Neural progenitor cell (in vitro differentiated cells): ENCODE measurements around the gene CD300LB. TPM values are rescaled to one million over a fixed set of nuclear protein-coding genes. Genes with fewer than 3 reads are reported as not detected.

Experiments used
- DNase-seq: peaks from one replicate; pipeline ENCODE4 v3.0.0-alpha.2; 2016; ENCODE audit warnings: low spot score
- H2AFZ ChIP-seq: fragments of 200-600 bp; sonication (generic); replicated peaks from 2 replicates; pipeline ENCODE4 v1.6.1; 2016; ENCODE audit warnings: antibody characterized with exemption
- H3F3A ChIP-seq: fragments of 200-600 bp; sonication (generic); 2 replicates; pipeline ENCODE4 v1.6.1; 2016; ENCODE audit warnings: antibody characterized with exemption, low read depth
- H3K27ac ChIP-seq: fragments of 200-600 bp; sonication (generic); 2 replicates; pipeline ENCODE4 v1.5.1; 2016; ENCODE audit warnings: mild to moderate bottlenecking
- H3K27me3 ChIP-seq: fragments of 200-600 bp; sonication (generic); 2 replicates; pipeline ENCODE4 v1.6.1; 2016; ENCODE audit warnings: mild to moderate bottlenecking, moderate library complexity
- H3K36me3 ChIP-seq: fragments of 200-600 bp; sonication (generic); 2 replicates; pipeline ENCODE4 v1.5.1; 2016
- H3K4me1 ChIP-seq: fragments of 200-600 bp; sonication (generic); 2 replicates; pipeline ENCODE4 v1.6.1; 2016; ENCODE audit warnings: mixed run types
- H3K4me2 ChIP-seq: fragments of 200-600 bp; sonication (generic); 2 replicates; pipeline ENCODE4 v1.6.1; 2016
- H3K4me3 ChIP-seq: fragments of 200-600 bp; sonication (generic); 2 replicates; pipeline ENCODE4 v1.5.1; 2016
- H3K79me2 ChIP-seq: fragments of 200-600 bp; sonication (generic); 2 replicates; pipeline ENCODE4 v1.6.1; 2016; ENCODE audit warnings: low read depth
- H3K9ac ChIP-seq: fragments of 200-600 bp; sonication (generic); 2 replicates; pipeline ENCODE4 v1.6.1; 2016
- H3K9me3 ChIP-seq: fragments of 200-600 bp; sonication (generic); 2 replicates; pipeline ENCODE4 v1.5.1; 2016; ENCODE audit warnings: low read depth
- H4K20me1 ChIP-seq: fragments of 200-600 bp; sonication (generic); 2 replicates; pipeline ENCODE4 v1.6.1; 2016; ENCODE audit warnings: low read depth
- H3K27ac Mint-ChIP-seq: 3 replicates; pipeline ENCODE4 v1.8.0; 2021; ENCODE audit warnings: mixed read lengths
- H3K27me3 Mint-ChIP-seq: 2 replicates; pipeline ENCODE4 v1.8.0; 2022; ENCODE audit warnings: low read depth, mild to moderate bottlenecking, inconsistent platforms, moderate library complexity, mixed read lengths; ENCODE audit not compliant: insufficient read depth
- H3K36me3 Mint-ChIP-seq: 3 replicates; pipeline ENCODE4 v1.8.0; 2021; ENCODE audit warnings: mixed read lengths
- H3K4me1 Mint-ChIP-seq: 3 replicates; pipeline ENCODE4 v1.8.0; 2021; ENCODE audit warnings: mixed read lengths
- H3K4me3 Mint-ChIP-seq: 3 replicates; pipeline ENCODE4 v1.8.0; 2021; ENCODE audit warnings: mild to moderate bottlenecking, moderate library complexity, mixed read lengths
- H3K9me3 Mint-ChIP-seq: 3 replicates; pipeline ENCODE4 v1.8.0; 2020; ENCODE audit warnings: mixed read lengths
- EZH2 ChIP-seq: fragments of 200-600 bp; sonication (generic); IDR thresholded peaks from 2 replicates; pipeline ENCODE4 v1.6.1; 2017; ENCODE audit warnings: antibody characterized with exemption, mild to moderate bottlenecking, moderate library complexity
- EZH2phosphoT487 ChIP-seq: fragments of 200-600 bp; sonication (generic); IDR thresholded peaks from 2 replicates; pipeline ENCODE4 v1.6.1; 2017; ENCODE audit warnings: antibody characterized with exemption
- total RNA-seq: library from RNA; depleted of rRNA; stranded (reverse); fragments of >200 nt; gene quantifications from 2 replicates; pipeline ENCODE4 v1.2.3, GENCODE V29; 2015; ENCODE audit warnings: low replicate concordance
- TF ChIP-seq, protein P1 (sequence below): fragments of 200-600 bp; sonication (generic); IDR thresholded peaks from 2 replicates; pipeline ENCODE4 v1.5.1; 2017; ENCODE audit warnings: antibody characterized with exemption, mild to moderate bottlenecking

Gene CD300LB
- total RNA-seq, 1 donor from 2014 or later = not detected

DNA sequence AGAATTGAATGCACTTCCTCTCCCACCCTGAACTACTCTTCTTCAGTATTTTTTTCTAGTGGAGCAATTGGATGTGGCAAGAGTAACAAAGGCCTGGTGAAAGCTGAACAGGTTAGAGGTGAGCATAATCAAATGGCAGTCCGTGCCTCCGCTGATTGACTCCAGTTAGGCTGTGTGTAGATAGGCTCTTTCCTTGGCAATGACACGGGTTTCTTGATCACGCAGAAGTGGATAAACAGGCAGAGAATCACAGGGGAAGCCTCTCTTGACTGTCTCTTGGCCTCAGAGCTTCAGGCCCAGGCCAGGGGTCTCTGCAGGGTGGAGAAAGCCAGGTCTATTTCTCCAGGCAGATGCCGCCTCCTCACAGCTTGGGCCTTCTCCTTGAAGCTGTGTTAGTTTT is 4.2 kb downstream of the CD300LB start:
- H3K36me3 Mint-ChIP-seq = no peaks in the 10 kb centered on the region
- H3K27ac Mint-ChIP-seq = no peak overlapping the region
- no peak for DNase-seq
- H3K9me3 ChIP-seq = no peaks in the 10 kb centered on the region
- no peaks in the 10 kb centered on the region for H3K79me2 ChIP-seq
- H3K4me1 Mint-ChIP-seq = no peaks in the 10 kb centered on the region
- no peaks in the 10 kb centered on the region for H3K36me3 ChIP-seq
- peaks cover 3% of the 10 kb centered on the region for H3K9me3 Mint-ChIP-seq
- H3K4me3 Mint-ChIP-seq = no peak overlapping the region
- peaks cover 16% of the 10 kb centered on the region for H3K27me3 Mint-ChIP-seq
- H3K4me3 ChIP-seq = no peak overlapping the region
- peaks cover 11% of the 10 kb centered on the region for H3K27me3 ChIP-seq
- no peak overlapping the region for H2AFZ ChIP-seq
- H4K20me1 ChIP-seq = no peaks in the 10 kb centered on the region
- no peak overlapping the region for H3K27ac ChIP-seq
- H3K4me2 ChIP-seq = no peak overlapping the region
- no peak overlapping the region for H3K9ac ChIP-seq
- TF ChIP-seq EZH2phosphoT487 (no peak), EZH2 (no peak)
- no peaks in the 10 kb centered on the region for H3K4me1 ChIP-seq
- H3F3A ChIP-seq = no peaks in the 10 kb centered on the region

DNA sequence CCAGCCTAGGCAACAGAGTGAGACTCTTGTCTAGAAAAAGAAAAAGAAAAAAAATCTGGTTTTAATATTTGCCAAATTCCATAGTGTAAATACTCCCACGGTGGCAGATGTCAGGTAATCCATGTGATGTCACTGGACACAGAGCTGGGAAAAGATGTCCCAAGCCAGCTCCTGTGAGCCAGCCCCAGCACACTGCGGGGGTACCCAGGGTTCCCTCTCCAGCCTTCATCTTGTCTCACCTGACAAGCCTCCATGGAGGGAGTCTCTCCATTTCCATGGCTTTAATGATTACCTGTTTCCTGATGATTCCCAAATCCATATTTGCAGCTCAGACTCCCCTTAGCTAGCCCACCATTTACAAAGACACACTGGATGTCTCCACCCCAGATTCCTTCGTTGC is 4.6 kb downstream of the CD300LB start:
- Mint-ChIP-seq H3K27ac (no peak overlapping the region), H3K4me3 (no peak overlapping the region), H3K27me3 (peaks cover 16% of the 10 kb centered on the region), H3K36me3 (no peaks in the 10 kb centered on the region), H3K4me1 (no peaks in the 10 kb centered on the region), H3K9me3 (peaks cover 3% of the 10 kb centered on the region)
- Histone ChIP-seq H3K4me2 (no peak overlapping the region), H3F3A (no peaks in the 10 kb centered on the region), H2AFZ (no peak overlapping the region), H3K36me3 (no peaks in the 10 kb centered on the region), H3K9ac (no peak overlapping the region), H3K79me2 (no peaks in the 10 kb centered on the region), H3K4me1 (no peaks in the 10 kb centered on the region), H3K27ac (no peak overlapping the region), H3K9me3 (no peaks in the 10 kb centered on the region), H3K27me3 (peaks cover 11% of the 10 kb centered on the region), H3K4me3 (no peak overlapping the region), H4K20me1 (no peaks in the 10 kb centered on the region)
- TF ChIP-seq, protein P1, sequence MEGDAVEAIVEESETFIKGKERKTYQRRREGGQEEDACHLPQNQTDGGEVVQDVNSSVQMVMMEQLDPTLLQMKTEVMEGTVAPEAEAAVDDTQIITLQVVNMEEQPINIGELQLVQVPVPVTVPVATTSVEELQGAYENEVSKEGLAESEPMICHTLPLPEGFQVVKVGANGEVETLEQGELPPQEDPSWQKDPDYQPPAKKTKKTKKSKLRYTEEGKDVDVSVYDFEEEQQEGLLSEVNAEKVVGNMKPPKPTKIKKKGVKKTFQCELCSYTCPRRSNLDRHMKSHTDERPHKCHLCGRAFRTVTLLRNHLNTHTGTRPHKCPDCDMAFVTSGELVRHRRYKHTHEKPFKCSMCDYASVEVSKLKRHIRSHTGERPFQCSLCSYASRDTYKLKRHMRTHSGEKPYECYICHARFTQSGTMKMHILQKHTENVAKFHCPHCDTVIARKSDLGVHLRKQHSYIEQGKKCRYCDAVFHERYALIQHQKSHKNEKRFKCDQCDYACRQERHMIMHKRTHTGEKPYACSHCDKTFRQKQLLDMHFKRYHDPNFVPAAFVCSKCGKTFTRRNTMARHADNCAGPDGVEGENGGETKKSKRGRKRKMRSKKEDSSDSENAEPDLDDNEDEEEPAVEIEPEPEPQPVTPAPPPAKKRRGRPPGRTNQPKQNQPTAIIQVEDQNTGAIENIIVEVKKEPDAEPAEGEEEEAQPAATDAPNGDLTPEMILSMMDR = no peak
- TF ChIP-seq EZH2phosphoT487 = no peak
- no peak for TF ChIP-seq EZH2
- no peak for DNase-seq

DNA sequence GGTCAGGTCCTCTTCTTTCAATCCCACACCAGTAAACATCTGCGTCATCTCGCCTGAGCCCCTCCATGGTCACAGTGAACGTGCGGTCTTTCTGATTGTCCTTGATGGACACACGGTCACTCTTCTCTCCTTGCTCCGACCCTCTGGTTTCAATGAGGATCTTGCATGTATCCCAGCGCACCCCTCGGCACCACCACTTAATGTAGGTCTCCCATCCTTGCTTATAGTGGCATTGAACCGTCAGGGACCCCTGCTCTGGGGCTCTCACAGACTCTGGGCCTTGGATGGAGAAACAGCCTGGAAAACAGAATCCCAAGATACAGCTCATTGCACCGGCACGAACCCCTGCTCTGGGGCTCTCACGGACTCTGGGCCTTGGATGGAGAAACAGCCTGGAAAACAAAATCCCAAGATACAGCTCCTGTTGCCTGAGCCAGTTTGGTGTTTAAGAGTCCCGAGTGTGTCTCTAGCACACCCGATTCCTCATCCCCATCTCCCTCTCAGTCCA is 5.4 kb downstream of the CD300LB start:
- H3K4me2 ChIP-seq = no peak overlapping the region
- Mint-ChIP-seq H3K9me3 (peaks cover 3% of the 10 kb centered on the region), H3K27ac (no peak overlapping the region), H3K4me1 (no peaks in the 10 kb centered on the region), H3K36me3 (no peaks in the 10 kb centered on the region), H3K4me3 (no peak overlapping the region), H3K27me3 (peaks cover 16% of the 10 kb centered on the region)
- no peaks in the 10 kb centered on the region for H3K9me3 ChIP-seq
- no peak overlapping the region for H2AFZ ChIP-seq
- no peaks in the 10 kb centered on the region for H4K20me1 ChIP-seq
- H3F3A ChIP-seq = no peaks in the 10 kb centered on the region
- H3K79me2 ChIP-seq = no peaks in the 10 kb centered on the region
- TF ChIP-seq EZH2 (no peak), EZH2phosphoT487 (no peak)
- TF ChIP-seq, protein P1 = no peak
- H3K27me3 ChIP-seq = peaks cover 11% of the 10 kb centered on the region
- no peak overlapping the region for H3K9ac ChIP-seq
- H3K4me3 ChIP-seq = no peak overlapping the region
- no peaks in the 10 kb centered on the region for H3K36me3 ChIP-seq
- no peaks in the 10 kb centered on the region for H3K4me1 ChIP-seq
- H3K27ac ChIP-seq = no peak overlapping the region
- DNase-seq = no peak

DNA sequence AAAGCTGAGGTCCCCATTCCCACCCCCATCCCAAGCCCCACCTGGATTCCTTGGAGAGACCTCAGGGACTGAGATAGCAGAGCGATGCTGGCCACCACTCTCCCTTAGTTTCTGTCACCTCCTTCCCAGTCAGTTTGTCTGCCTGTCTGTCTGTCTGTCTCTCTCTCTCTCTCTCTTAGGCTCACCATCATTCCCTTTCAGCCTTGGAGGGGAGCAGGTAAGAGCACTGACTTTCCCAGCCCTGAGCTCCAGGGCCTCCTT is 5.9 kb downstream of the CD300LB start:
- H4K20me1 ChIP-seq = no peaks in the 10 kb centered on the region
- TF ChIP-seq EZH2phosphoT487 = no peak
- TF ChIP-seq, protein P1 = no peak
- TF ChIP-seq EZH2 = no peak
- Mint-ChIP-seq H3K4me1 (no peaks in the 10 kb centered on the region), H3K27ac (no peak overlapping the region), H3K4me3 (no peak overlapping the region), H3K36me3 (no peaks in the 10 kb centered on the region), H3K27me3 (peaks cover 16% of the 10 kb centered on the region), H3K9me3 (peaks cover 2% of the 10 kb centered on the region)
- H3K36me3 ChIP-seq = no peaks in the 10 kb centered on the region
- H3K27me3 ChIP-seq = peaks cover 11% of the 10 kb centered on the region
- H2AFZ ChIP-seq = no peak overlapping the region
- DNase-seq = no peak
- no peak overlapping the region for H3K27ac ChIP-seq
- H3K4me1 ChIP-seq = no peaks in the 10 kb centered on the region
- H3K9me3 ChIP-seq = no peaks in the 10 kb centered on the region
- no peaks in the 10 kb centered on the region for H3F3A ChIP-seq
- H3K9ac ChIP-seq = no peak overlapping the region
- no peaks in the 10 kb centered on the region for H3K79me2 ChIP-seq
- H3K4me2 ChIP-seq = no peak overlapping the region
- H3K4me3 ChIP-seq = no peak overlapping the region
